ENCODE measurements around the gene RAD51B.

GRCh38 chr14:68012871-68013270 lies 193.3 kb downstream of the RAD51B start:
- no peak for TF ChIP-seq POLR2A (IDR thresholded peaks at IDR 0.05)
- no peak for TF ChIP-seq EP300 (IDR thresholded peaks at IDR 0.05)
